H1 (cell line): ENCODE results near the gene TWIST1. TPM values are rescaled to one million over a fixed set of nuclear protein-coding genes. Genes with fewer than 3 reads are reported as not detected.
A peak's percentile ranks its signal among the peaks of the same experiment; 100 is the strongest.

Experiments
- ASH2L ChIP-seq: fragments of 200-600, 300-600 bp; sonication (generic); IDR thresholded peaks from one replicate; pipeline ENCODE4 v1.7.1; 2017; ENCODE audit warnings: low read length
- CBX8 ChIP-seq: fragments of 300-800, 300-1000 bp; sonication (generic); IDR thresholded peaks from 2 replicates; pipeline ENCODE4 v1.7.1; 2016; ENCODE audit warnings: low read depth, low read length, borderline replicate concordance
- CEBPB ChIP-seq: IDR thresholded peaks from 2 replicates; pipeline ENCODE4 v1.6.1; 2012; ENCODE audit warnings: low read depth, low read length
- CHD1 ChIP-seq: IDR thresholded peaks from 2 replicates; pipeline ENCODE4 v1.6.1; 2012; ENCODE audit warnings: low read depth, low read length, improper control_type of control experiment
- EZH2 ChIP-seq: fragments of 200-600 bp; sonication (generic); IDR thresholded peaks from 2 replicates; pipeline ENCODE4 v1.7.1; 2012; ENCODE audit warnings: low read depth, mild to moderate bottlenecking, moderate library complexity, low read length, inconsistent platforms; ENCODE audit not compliant: severe bottlenecking
- KDM1A ChIP-seq: fragments of 200-600, 300-600 bp; sonication (generic); IDR thresholded peaks from 2 replicates; pipeline ENCODE4 v1.7.1; 2016; ENCODE audit warnings: mild to moderate bottlenecking, low read length, borderline replicate concordance
- KDM5A ChIP-seq: fragments of 200-600 bp; IDR thresholded peaks from 2 replicates; pipeline ENCODE4 v1.7.1; 2012; ENCODE audit warnings: mild to moderate bottlenecking, low read length, inconsistent platforms, mixed read lengths
- NANOG ChIP-seq: IDR thresholded peaks from 2 replicates; pipeline ENCODE4 v1.6.1; 2011; ENCODE audit warnings: low read length, low read depth, mild to moderate bottlenecking, inconsistent platforms; ENCODE audit not compliant: insufficient read depth, poor library complexity, severe bottlenecking
- POLR2AphosphoS5 ChIP-seq: IDR thresholded peaks from 2 replicates; pipeline ENCODE4 v1.6.1; 2011; ENCODE audit warnings: low read depth, low read length
- RXRA ChIP-seq: IDR thresholded peaks from 2 replicates; pipeline ENCODE4 v1.6.1; 2011; ENCODE audit warnings: low read depth, mild to moderate bottlenecking, low read length, moderate library complexity; ENCODE audit not compliant: insufficient read depth
- TAF7 ChIP-seq: optimal IDR thresholded peaks from 2 replicates; pipeline ENCODE3; 2011; ENCODE audit warnings: low read depth, mild to moderate bottlenecking, inconsistent platforms, low read length, moderate library complexity, borderline replicate concordance
- polyA plus RNA-seq, 7 experiments: library from polyadenylated mRNA; depleted of rRNA in 3 of 7; stranded (reverse) in 5 of 7; unstranded in 2 of 7; fragments of >200 nt in 5 of 7; fragments of 200-250 nt in 2 of 7; gene quantifications; 1 replicate in 5 of 7; 2 replicates in 1 of 7; 4 replicates in 1 of 7; pipeline versions ENCODE4 v1.2.1 to v1.2.3, GENCODE V29; 2011 to 2013; ENCODE audit warnings: missing spikeins in 2 of 7, mixed read lengths in 2 of 7
- total RNA-seq: library from RNA; stranded (reverse); fragmentation: NEBNext Ultra II Directional; extraction: Animal tissue kit (Norgen Biotek cat#: 25700); gene quantifications from 2 replicates; pipeline ENCODE4 v1.2.1, GENCODE V29; 2021
- TF ChIP-seq, protein P1 (sequence below): IDR thresholded peaks from 2 replicates; pipeline ENCODE4 v1.6.1; 2012; ENCODE audit warnings: inconsistent platforms

The TWIST1 gene
- total and polyA plus RNA-seq, 2 of the 8 experiments (the other 6 are each of a cell fraction or from before 2014, with no cell fraction given), result 0.29 to 0.52 TPM

DNA sequence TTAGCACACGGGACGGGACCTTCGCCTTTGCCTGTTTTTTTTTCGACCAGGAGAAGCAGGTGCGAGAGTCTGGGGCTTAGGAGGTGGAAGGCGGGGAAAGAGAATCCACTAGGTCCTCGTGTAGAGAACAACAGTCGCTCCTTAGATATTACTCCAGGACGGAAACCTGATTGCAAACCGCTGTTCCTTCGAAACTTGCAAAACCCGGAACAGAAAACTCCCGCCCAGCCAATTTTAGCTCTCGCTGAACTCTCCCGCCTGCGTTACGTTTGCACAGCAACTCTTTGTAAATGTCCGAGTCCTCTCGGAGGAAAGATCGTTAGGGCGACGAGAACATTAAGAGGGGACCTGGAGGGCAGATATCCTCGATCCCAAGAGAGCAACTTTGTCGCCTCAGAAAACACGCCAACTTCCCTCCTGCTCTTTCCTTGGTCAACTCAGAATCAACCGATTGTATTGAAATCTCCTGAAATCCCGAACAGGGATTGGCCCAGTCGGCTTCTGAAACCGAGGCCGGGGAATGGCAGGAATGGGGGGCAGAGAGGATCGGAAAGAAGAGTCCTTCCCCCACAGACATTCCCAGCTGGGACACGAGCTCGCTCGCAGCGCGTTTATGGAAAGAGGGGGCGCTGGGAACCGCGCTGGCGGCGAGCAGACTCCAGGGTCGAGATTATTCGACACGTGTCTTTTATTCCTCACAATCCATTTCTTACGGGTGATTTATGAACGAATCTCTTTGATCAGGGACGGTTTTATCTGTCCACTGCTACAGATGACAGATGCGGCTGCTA lies 9.9 kb downstream of the TWIST1 start (continued):
- TF ChIP-seq TAF7 (no peak), RXRA (no peak), EZH2 (peak; percentile 41), POLR2AphosphoS5 (no peak), KDM5A (no peak), ASH2L (peak; percentile 41), NANOG (no peak), CHD1 (no peak), CEBPB (no peak), CBX8 (no peak), KDM1A (no peak)
- TF ChIP-seq, protein P1, sequence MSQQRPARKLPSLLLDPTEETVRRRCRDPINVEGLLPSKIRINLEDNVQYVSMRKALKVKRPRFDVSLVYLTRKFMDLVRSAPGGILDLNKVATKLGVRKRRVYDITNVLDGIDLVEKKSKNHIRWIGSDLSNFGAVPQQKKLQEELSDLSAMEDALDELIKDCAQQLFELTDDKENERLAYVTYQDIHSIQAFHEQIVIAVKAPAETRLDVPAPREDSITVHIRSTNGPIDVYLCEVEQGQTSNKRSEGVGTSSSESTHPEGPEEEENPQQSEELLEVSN, result peak; percentile 95
